GM23338 (cell line): ENCODE results near the gene DHRSX. TPM values are rescaled to one million over a fixed set of nuclear protein-coding genes. Genes with fewer than 3 reads are reported as not detected.

Source experiments
- ATAC-seq: fragments of 200-7000 bp; cut with Tn5 transposase; 3 replicates; pipeline ENCODE4 v1.9.1; 2020
- DNase-seq: peaks from one replicate; pipeline ENCODE4 v3.0.0-alpha.2; 2015; ENCODE audit warnings: low spot score
- H2AFZ ChIP-seq: fragments of 200-600 bp; sonication (generic); 2 replicates; pipeline ENCODE4 v1.8.0; 2016; ENCODE audit warnings: antibody characterized with exemption, mild to moderate bottlenecking, moderate library complexity
- H3F3A ChIP-seq: fragments of 200-600 bp; sonication (generic); replicated peaks from 2 replicates; pipeline ENCODE4 v1.8.0; 2017; ENCODE audit warnings: antibody characterized with exemption, mixed run types, low read depth
- H3K27ac ChIP-seq: fragments of 200-600 bp; sonication (generic); 2 replicates; pipeline ENCODE4 v1.6.1; 2016; ENCODE audit warnings: low read depth
- H3K27me3 ChIP-seq: fragments of 200-600 bp; sonication (generic); 2 replicates; pipeline ENCODE4 v1.8.0; 2016; ENCODE audit warnings: mild to moderate bottlenecking, mixed run types, moderate library complexity; ENCODE audit not compliant: insufficient read depth
- H3K36me3 ChIP-seq: fragments of 200-600 bp; sonication (generic); 2 replicates; pipeline ENCODE4 v1.8.0; 2016; ENCODE audit warnings: mild to moderate bottlenecking; ENCODE audit not compliant: insufficient read depth
- H3K4me1 ChIP-seq: fragments of 200-600 bp; sonication (generic); 2 replicates; pipeline ENCODE4 v1.8.0; 2016; ENCODE audit warnings: mild to moderate bottlenecking, moderate library complexity; ENCODE audit not compliant: insufficient read depth
- H3K4me2 ChIP-seq: fragments of 200-600 bp; sonication (generic); 2 replicates; pipeline ENCODE4 v1.7.1; 2017; ENCODE audit warnings: mixed run types
- H3K4me3 ChIP-seq: fragments of 200-600 bp; sonication (generic); 2 replicates; pipeline ENCODE4 v1.6.1; 2016; ENCODE audit warnings: mixed run types
- H3K79me2 ChIP-seq: fragments of 200-600 bp; sonication (generic); replicated peaks from 2 replicates; pipeline ENCODE4 v1.8.0; 2017; ENCODE audit warnings: mild to moderate bottlenecking; ENCODE audit not compliant: insufficient read depth
- H3K9me2 ChIP-seq: fragments of 200-600 bp; sonication (generic); 2 replicates; pipeline ENCODE4 v1.8.0; 2017; ENCODE audit not compliant: insufficient read depth
- H4K20me1 ChIP-seq: fragments of 200-600 bp; sonication (generic); replicated peaks from 2 replicates; pipeline ENCODE4 v1.8.0; 2017; ENCODE audit warnings: mild to moderate bottlenecking; ENCODE audit not compliant: insufficient read depth
- H3K27ac Mint-ChIP-seq: 2 replicates; pipeline ENCODE4 v1.8.0; 2020; ENCODE audit warnings: inconsistent platforms, mild to moderate bottlenecking, moderate library complexity, mixed read lengths
- H3K27me3 Mint-ChIP-seq: 3 replicates; pipeline ENCODE4 v1.8.0; 2022; ENCODE audit warnings: low read depth, mild to moderate bottlenecking, moderate library complexity, mixed read lengths, inconsistent platforms; ENCODE audit not compliant: insufficient read depth, poor library complexity
- H3K36me3 Mint-ChIP-seq: 3 replicates; pipeline ENCODE4 v1.8.0; 2021; ENCODE audit warnings: low read depth, mild to moderate bottlenecking, inconsistent platforms, moderate library complexity, mixed read lengths
- H3K4me1 Mint-ChIP-seq: 3 replicates; pipeline ENCODE4 v1.8.0; 2020; ENCODE audit warnings: mild to moderate bottlenecking, inconsistent platforms, mixed read lengths
- H3K4me3 Mint-ChIP-seq: 3 replicates; pipeline ENCODE4 v1.8.0; 2021; ENCODE audit warnings: moderate library complexity, mild to moderate bottlenecking, inconsistent platforms, mixed read lengths
- H3K9me3 Mint-ChIP-seq: 3 replicates; pipeline ENCODE4 v1.8.0; 2020; ENCODE audit warnings: moderate library complexity, mild to moderate bottlenecking, inconsistent platforms, mixed read lengths
- CREB1 ChIP-seq: fragments of 250-450 bp; sonication (Bioruptor Pico); IDR thresholded peaks from 2 replicates; pipeline ENCODE4 v1.5.0; 2020; ENCODE audit warnings: low read depth, mild to moderate bottlenecking, moderate library complexity
- CTCF ChIP-seq, 2 experiments: fragments of 200-600 bp in 1 of 2; sonication (generic) in 1 of 2; conservative IDR thresholded peaks; 2 replicates each; pipeline versions ENCODE4 v1.5.1 to v1.6.1; 2016 to 2017; ENCODE audit warnings: antibody characterized with exemption in 2 of 2, low read depth in 2 of 2, mild to moderate bottlenecking in 2 of 2, moderate library complexity in 1 of 2
- ETS1 ChIP-seq: IDR thresholded peaks from 2 replicates; pipeline ENCODE4 v1.6.1; 2016; ENCODE audit warnings: antibody characterized with exemption
- EZH2 ChIP-seq: fragments of 200-600 bp; sonication (generic); IDR thresholded peaks from one replicate; pipeline ENCODE4 v1.8.0; 2017; ENCODE audit warnings: antibody characterized with exemption, mild to moderate bottlenecking, low read depth; ENCODE audit not compliant: unreplicated experiment
- EZH2phosphoT487 ChIP-seq: fragments of 200-600 bp; sonication (generic); IDR thresholded peaks from one replicate; pipeline ENCODE4 v1.8.1; 2018; ENCODE audit warnings: antibody characterized with exemption; ENCODE audit not compliant: unreplicated experiment
- JUNB ChIP-seq: IDR thresholded peaks from one replicate; pipeline ENCODE4 v1.6.1; 2016; ENCODE audit warnings: antibody characterized with exemption; ENCODE audit not compliant: unreplicated experiment
- NANOG ChIP-seq: IDR thresholded peaks from 2 replicates; pipeline ENCODE4 v1.6.1; 2016; ENCODE audit warnings: antibody characterized with exemption, borderline replicate concordance
- POLR2AphosphoS5 ChIP-seq: IDR thresholded peaks from 2 replicates; pipeline ENCODE4 v1.6.1; 2016; ENCODE audit warnings: antibody characterized with exemption, low read depth
- REST ChIP-seq: IDR thresholded peaks from one replicate; pipeline ENCODE4 v1.6.1; 2018; ENCODE audit warnings: antibody characterized with exemption; ENCODE audit not compliant: unreplicated experiment
- STAT1 ChIP-seq: IDR thresholded peaks from one replicate; pipeline ENCODE4 v1.6.1; 2016; ENCODE audit warnings: antibody characterized with exemption; ENCODE audit not compliant: unreplicated experiment
- ZNF114 ChIP-seq: fragments of 250-450 bp; sonication (Bioruptor Pico); IDR thresholded peaks from 2 replicates; pipeline ENCODE4 v1.5.0; 2020; ENCODE audit warnings: mild to moderate bottlenecking, moderate library complexity
- ZNF331 ChIP-seq: fragments of 250-450 bp; sonication (Bioruptor Pico); IDR thresholded peaks from 2 replicates; pipeline ENCODE4 v1.5.0; 2020; ENCODE audit warnings: low read depth, mild to moderate bottlenecking, moderate library complexity
- ZNF462 ChIP-seq: fragments of 250-450 bp; sonication (Bioruptor Pico); IDR thresholded peaks from 2 replicates; pipeline ENCODE4 v1.5.0; 2020; ENCODE audit warnings: mild to moderate bottlenecking, moderate library complexity
- polyA plus RNA-seq: library from polyadenylated mRNA; unstranded; fragments of >200 nt; fragmentation: Nextera tagmentation; extraction: Ambion mirVana; gene quantifications from 2 replicates; pipeline ENCODE4 v1.2.1, GENCODE V29; 2016
- total RNA-seq: library from RNA; depleted of rRNA; stranded (reverse); fragments of >200 nt; shearing (Covaris generic); gene quantifications from 2 replicates; pipeline ENCODE4 v1.2.3, GENCODE V29; 2014

The DHRSX gene
- total and polyA plus RNA-seq, 2 experiments from 2014 or later = 33.9 to 43.0 TPM

GRCh38 chrX:2176274-2176673 lies 324.5 kb downstream of the DHRSX start:
- Histone ChIP-seq H2AFZ (no peak overlapping the region), H3K79me2 (no peaks in the 10 kb centered on the region), H3K9me2 (no peaks in the 10 kb centered on the region), H3K4me3 (no peak overlapping the region), H3K27ac (no peak overlapping the region), H3K4me2 (no peak overlapping the region), H3K27me3 (no peaks in the 10 kb centered on the region), H3F3A (peaks cover 9% of the 10 kb centered on the region; the same call in 1 of the 2 replicates), H3K36me3 (no peaks in the 10 kb centered on the region), H3K4me1 (no peaks in the 10 kb centered on the region), H4K20me1 (no peaks in the 10 kb centered on the region)
- Mint-ChIP-seq H3K4me3 (no peak overlapping the region), H3K9me3 (no peaks in the 10 kb centered on the region; the same call in 1 of the 3 replicates), H3K27me3 (no peaks in the 10 kb centered on the region), H3K36me3 (peaks cover 10% of the 10 kb centered on the region; the same call in 2 of the 3 replicates), H3K27ac (no peak overlapping the region), H3K4me1 (no peaks in the 10 kb centered on the region)
- ATAC-seq (no peak), DNase-seq (no peak)
- TF ChIP-seq REST (no peak), JUNB (no peak), POLR2AphosphoS5 (no peak), ZNF114 (CRISPR knock-in tag) (no peak), EZH2phosphoT487 (no peak), CTCF (conservative IDR thresholded peaks at IDR 0.05; ENCODE audit: low read depth in 2 of 2) (no peak), ZNF462 (CRISPR knock-in tag) (no peak), EZH2 (no peak), STAT1 (no peak), ETS1 (no peak), CREB1 (CRISPR knock-in tag) (no peak), ZNF331 (CRISPR knock-in tag) (no peak), NANOG (no peak)
